ENCODE results near the gene GRM8.

GRM8 gene

DNA sequence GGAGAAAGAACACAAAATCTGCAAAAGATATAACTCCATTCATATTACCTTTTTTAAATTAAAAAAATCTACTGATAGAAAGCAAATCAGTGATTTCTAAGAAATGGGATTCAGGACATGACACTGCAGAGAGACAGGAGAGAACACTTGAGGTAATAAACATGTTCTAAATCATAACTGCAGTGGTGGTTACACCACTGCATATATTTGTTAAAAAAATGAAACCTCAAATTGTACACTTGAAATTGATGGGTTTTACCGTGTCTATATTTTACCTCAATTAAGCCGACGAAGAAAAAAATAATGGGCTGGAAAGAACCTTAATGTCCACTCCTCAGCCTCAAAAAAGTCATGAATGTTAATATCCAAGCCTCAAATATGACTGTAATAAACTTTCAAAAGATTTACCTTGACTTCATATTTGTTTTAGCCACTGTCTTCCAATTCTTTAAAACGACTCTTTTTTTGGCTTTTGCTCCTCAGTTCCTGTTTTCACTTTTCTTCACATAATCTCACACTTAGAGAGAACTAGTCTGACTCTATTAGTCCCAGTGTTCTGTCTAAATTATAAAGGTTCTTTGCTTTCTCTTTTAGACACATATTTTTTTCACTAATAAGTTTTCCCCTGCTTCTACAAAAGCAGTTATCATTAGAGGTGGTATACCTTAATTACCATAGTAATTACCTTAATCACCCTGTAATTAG lies 502.4 kb downstream of the GRM8 start:
- DNase-seq (ENCODE audit: low read depth in 2 of 2, low spot score in 1 of 2), result no peak

DNA sequence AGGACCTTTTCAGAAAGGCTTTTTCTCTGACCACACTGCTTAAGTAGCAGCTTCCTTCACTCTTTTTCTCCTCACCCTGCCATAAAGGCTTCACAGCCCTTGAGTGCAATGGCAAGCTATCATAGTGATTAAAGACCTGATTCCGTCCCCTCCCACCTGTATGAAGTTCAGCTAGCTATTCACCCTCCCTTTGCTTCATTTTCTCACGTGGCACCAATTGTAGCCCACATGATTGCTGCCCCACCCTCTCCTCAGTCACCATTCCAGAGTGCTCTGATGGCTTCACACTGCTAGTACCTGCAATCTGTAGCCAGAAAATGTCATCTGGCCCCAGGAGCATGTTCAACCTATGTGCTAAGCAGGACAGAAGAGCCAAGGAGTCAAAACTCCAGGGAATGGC lies 523.8 kb downstream of the GRM8 start:
- DNase-seq (ENCODE audit: low read depth in 2 of 2, low spot score in 1 of 2), result no peak

DNA sequence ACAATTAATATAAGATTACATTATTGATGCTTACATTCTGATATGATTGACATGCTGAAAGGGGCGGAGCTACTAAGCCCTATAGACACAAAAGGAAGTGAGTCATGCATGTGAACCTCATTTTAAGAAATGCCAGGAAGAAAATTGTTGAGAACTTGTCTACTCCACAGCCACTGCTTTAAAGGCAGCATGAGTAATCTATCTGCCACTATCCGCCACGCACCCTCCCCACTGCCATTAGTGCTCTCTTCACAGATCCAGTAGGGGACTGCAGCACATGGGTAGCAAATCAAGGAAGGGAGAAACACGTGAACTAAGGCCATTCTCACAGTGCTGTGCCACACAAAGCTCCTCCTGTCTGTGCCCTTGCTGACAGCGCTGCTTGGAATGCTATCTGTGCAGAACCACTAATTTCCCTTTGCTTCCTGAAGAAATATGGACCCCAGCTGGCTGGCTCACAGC lies 524.8 kb downstream of the GRM8 start:
- no peak for DNase-seq (ENCODE audit: low read depth in 2 of 2, low spot score in 1 of 2)

DNA sequence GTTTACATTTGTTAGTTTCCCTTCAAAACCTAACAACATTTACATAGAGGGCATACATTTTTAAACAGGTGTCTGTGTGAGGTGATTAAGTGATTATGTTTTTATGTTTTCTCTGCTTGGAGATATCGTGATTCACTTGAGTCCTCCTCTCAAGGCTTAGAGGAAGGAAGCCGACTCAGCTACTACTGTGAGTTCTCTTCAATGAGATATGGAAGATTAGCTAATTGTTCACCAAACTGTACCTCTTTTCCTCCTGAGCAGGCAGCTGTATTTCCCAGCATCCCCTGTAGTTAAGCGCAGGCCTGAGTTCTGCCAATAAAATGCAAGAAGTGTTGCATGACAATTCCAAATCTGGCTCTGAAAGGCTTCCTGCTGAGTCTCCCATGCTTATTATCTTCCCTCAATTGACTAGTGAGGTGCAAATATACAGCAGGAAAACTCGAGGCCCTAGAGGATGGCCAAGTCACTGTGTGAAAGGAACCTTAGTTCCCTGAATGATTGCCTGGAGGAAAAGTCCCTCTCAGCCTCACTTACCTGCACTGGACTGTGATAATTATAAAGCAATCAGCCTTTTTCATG lies 528.7 kb downstream of the GRM8 start:
- no peak for DNase-seq (ENCODE audit: low read depth in 2 of 2, low spot score in 1 of 2)

DNA sequence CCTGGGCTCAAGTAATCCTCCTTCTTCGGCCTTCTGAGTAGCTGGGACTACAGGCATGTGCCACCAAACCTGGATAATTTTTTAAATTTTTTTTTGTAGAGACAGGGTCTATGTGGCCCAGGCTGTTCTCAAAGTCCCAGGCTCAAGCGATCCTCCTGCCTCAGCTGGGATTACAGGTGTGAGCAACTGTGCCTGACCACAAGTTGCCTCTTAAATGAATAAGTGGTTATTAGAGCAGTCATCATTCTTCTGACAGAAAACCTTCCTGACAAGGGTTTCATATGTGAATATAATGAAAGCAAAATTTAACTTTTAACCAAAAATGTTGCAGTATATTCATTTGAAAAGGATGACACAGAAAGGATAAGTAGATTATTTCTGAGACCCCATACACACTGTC lies 532.5 kb downstream of the GRM8 start:
- DNase-seq (ENCODE audit: low read depth in 2 of 2, low spot score in 1 of 2), result no peak

DNA sequence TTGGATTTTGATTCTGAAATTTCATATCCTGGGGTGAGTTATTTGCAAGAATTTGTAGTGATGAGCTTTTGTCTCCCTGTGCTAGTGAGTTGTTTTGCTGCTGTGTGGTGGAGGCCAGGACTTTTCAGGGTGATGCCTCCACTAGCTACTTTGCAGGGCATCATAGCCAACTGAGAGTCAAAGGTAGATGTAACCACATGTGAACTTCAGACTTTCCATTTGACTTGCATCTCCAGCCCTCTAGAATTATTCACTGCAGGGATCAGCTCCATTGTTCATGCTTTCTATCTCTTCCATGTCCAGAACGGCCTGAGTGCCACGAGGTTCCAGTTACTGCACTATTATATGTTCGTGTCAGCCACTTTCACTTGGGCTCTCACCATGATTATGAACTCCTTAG lies 534.3 kb downstream of the GRM8 start:
- no peak for DNase-seq (ENCODE audit: low read depth in 2 of 2, low spot score in 1 of 2)

DNA sequence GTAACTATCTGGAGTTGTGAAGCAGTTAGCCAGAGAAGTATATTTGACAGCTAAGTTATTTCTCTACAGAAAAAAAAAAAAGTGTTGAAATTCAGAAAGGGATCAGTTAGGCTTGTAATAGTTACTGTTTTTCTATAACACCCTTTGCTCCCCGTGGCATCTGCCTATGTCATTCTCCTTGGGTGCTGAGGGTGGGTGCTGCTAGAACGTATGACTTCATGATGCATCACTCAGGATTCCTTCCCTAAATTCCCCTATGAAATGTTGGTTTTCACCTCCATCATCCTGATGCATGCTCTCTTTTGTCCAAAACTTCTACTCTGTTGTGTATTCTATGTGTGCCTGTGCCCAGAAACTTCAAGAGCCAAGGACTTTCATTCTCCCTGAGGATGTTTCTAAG lies 536.4 kb downstream of the GRM8 start:
- no peak for DNase-seq (ENCODE audit: low read depth in 2 of 2, low spot score in 1 of 2)

DNA sequence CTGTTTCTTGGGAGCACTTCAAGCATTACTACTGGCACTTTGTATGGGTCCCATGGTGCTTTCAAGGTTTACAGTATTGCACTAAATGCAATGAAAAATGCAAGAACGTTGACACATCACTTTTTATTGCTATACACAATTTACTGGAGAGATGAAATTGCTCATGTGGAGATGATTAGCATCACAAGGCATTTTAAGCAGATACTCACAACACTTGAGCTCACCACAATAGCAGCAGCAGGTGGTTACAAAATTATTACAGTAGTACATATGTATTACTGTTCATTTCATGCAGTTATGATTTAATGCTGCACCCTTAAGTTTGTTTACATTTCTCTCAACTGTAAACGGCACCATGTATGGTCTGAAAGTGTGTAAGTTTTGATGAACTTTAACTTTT lies 537.7 kb downstream of the GRM8 start:
- no peak for DNase-seq (ENCODE audit: low read depth in 2 of 2, low spot score in 1 of 2)

DNA sequence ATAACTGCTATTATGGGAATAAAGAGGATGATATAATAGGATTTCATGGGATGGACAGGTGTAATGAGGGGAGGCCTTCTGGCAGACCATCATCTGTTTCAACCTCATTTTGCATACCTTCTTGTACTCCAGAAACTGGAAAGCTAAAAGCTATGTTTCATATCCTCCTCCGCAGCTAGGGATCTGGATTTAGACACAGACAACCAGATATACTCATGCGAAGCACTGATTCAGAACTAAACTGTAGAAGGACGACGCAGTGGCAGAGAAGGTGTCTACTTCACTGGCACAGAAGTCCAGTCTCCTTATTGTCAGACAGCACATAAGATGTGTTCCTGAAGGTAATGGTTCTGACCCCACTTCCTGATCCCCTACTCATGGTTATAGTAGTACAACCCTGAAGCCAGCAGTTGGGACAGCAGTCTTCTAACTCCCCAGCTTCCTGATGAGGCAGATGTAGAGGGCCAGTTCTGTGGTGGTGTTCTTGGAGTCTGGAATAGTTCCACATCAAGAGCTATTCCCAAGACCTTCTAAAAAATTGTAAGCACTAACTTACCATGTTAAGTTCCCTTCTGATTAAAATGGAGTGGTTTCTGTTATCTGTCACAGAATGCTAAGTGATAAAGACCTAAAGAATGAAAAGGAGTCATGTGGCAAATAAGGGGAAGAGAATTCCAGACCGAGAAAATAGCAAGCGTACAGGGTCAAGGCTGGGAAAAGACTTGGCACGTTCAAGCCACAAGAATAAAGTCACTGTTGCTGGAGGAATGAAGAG lies 550.3 kb downstream of the GRM8 start:
- DNase-seq (ENCODE audit: low read depth in 2 of 2, low spot score in 1 of 2), result no peak

DNA sequence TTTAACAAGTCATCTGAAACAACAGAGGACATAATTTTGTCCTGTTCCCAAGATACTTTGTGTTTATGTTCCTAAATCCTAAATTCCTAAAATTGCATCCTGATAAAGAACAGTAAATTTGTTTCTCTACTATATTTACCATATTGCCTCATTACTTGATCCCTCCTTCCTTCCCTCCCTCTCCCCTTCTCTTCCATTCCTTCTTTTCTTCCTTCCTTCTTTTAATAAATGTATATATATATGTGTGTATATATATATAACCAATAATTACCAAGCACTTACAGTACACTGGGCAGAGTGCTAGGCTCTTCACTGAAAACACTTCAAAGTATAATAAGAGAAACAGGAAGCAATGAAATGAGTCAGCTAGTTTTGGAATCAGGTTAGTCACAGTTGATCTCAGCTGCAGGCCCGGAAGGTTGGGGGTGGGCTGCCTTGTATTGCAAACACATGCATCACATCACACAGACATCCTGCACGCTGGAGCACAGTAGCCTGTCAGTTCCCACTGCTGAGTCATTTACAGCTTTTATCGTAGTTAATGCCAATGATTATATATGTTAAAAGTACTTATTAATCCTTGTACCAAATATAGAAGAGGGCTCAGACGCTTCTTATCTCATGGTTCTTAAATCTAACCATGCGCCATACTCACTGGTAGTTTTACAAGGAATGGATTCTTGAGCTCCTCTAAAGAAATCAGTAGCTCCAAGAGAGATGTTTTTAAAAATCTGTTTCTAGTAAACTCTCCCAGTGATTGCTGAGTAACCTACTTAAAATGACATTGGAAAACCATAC lies 551.7 kb downstream of the GRM8 start:
- no peak for DNase-seq (ENCODE audit: low read depth in 2 of 2, low spot score in 1 of 2)

DNA sequence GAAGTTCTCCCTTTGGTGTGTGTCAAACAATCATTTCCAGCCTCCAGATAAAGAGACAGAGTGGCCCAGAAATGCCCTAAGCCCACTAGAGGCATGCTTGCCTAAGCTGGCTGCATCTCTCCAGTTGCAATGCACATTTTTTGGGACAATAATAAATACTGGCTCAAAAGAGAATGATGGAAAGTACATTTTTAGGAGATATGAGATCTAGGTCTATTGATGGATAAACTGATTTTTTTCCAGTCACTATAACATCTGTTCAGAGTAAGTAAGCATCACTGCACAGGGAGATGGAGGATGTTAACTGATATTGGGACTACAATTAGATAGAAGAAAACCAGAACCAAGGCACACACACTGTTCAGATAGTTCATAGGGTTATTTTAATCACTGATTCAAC lies 553.0 kb downstream of the GRM8 start:
- DNase-seq (ENCODE audit: low read depth in 2 of 2, low spot score in 1 of 2), result no peak

DNA sequence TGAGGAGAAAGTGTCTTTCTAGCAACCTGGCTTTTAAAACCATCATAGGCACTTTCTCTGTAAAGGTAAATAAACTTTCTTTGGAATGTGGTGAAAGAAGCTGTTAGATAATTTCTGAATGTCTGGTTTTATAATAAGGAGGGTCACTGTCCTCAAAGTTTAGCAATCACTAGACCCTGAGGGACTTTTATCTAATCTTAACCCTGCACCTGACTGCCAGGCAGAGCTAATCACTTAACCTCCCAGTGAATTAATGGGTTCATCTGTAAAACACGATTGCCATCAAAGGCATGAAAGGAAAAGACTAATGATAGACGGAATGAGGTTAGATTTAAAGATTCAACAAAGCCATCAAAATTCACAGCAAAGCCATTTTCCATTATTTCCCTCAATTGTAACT lies 553.8 kb downstream of the GRM8 start:
- DNase-seq (ENCODE audit: low read depth in 2 of 2, low spot score in 1 of 2), result no peak

DNA sequence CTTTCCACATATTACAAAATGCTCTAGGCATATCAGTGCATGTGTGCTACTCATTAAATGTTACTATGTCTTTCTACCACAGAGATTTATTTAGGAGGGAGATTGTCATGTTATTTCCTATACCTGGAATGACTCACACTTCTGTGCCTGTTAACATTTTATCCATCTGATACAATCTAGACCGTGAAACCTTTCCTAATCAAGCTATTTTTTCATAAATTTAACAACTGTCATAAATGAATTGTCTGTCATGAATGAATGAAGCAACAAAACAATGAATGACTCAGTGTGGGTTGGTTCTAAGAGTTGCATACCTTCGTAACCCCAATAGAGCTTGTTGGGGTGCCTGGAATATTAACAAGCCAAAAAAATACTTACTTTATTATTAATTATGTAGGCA lies 554.3 kb downstream of the GRM8 start:
- no peak for DNase-seq (ENCODE audit: low read depth in 2 of 2, low spot score in 1 of 2)

DNA sequence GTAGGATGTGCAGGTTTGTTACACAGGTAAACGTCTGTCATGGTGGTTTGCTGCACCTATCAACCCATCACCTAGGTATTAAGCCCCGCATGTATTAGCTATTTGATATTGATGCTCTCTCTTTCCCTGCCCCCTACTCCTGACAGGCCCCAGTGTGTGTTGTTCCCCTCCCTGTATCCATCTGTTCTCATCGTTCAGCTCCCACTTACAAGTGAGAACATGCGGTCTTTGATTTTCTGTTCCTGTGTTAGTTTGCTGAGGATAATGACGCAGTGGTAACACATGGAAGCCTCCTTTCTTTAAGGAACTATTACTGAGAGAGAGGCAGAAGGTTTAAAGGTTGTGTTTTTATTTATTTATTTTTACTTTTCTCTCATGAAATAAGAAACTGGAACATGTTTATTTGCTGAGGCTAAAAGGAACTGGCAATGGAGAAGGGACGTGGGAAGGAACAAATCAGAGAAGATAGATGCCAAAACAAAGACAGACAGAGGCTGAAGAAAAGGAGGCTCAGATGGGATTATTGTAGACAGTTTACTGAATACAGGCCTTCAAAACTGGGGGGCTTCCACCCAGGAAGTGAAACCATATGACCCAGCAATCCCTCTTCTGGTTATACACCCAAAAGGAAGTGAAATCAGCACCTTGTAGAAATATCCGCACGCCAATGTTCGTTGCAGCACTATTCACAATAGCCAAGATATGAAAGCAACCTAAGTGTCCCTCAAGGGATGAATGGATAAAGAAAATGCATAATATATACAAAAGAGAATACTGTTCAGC lies 556.3 kb downstream of the GRM8 start:
- DNase-seq (ENCODE audit: low read depth in 2 of 2, low spot score in 1 of 2), result no peak

DNA sequence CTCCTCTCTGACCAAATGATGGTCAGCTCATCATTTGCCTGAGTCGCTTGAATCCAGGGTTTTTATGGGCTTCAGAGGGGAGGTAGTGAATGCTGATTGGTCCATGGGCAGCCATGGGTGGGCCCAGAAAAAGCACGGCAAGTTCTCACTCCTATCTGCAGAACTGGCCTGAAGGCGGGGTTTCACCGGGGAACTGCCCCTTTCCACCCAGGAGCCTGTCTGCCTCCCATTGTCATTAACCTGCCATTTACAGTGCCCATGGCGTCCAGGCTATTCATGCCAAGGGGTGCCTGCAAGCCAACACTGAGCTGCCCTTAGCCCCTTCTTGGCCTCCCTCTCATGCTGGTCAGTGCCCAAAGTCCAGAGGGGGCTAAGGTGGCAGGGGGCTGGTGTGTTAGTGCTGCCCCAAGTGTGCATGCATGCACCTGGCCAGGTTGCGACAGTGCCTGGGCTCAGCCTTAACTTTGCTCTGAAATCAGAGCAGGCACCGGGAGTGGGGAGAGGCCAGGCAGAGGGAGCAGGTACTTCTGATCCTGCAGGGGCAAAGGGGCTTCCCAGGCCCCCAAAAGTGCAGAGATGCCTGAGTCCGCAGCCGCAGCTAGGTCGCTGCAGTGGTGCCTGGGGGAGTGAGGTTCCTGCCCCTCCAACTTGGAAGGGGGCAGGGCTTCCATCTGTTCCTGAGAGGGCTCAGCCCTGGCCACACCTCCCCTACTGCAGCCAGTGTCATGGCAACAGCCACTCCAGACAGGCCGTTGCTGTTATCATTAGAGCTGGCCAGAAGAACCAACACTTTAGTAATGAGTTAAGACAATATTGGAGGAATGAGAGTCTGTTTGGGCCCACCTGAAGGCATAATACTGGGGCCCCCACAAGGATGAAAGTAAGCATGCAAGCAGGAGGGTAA lies 561.6 kb downstream of the GRM8 start:
- no peak for DNase-seq (ENCODE audit: low read depth in 2 of 2, low spot score in 1 of 2)

DNA sequence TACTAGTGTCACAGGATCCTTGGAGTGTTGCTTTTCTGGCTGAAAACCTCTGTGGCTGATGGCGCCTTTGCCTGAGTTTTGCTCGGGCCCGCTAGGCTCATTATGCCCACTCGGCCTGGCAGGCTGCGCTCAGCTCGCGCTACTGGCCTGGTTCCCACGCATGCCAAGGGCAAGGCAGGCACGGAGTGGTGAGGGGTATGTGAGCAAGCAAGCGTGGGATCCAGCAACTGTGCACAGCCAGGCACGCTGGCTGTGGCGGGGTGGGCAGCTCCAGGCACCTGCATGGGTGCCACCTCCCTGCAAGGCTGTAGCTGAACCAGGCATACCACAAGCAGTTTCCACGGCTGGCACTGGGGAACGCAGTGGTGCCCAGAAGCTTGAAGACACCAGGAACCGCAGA lies 562.6 kb downstream of the GRM8 start:
- DNase-seq (ENCODE audit: low read depth in 2 of 2, low spot score in 1 of 2), result no peak

DNA sequence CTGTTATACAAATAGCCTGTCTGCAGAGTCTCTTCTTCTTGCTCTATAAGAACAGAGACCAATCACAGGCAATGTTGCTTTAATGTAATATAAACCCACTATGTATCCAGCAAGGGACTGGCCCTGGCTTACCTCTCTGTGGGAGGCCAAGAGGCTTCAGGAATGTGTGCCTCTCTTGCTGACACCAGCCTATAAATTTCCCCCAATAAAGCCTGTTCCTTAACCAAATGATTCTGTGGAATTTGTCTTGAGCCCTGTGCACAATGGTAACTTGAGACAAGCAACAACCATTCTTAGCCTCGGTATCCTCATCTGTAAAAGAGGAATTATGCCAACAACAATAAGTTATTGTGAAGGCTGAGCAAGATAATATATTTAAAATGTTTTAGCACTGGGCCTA lies 563.7 kb downstream of the GRM8 start:
- DNase-seq (ENCODE audit: low read depth in 2 of 2, low spot score in 1 of 2), result no peak

DNA sequence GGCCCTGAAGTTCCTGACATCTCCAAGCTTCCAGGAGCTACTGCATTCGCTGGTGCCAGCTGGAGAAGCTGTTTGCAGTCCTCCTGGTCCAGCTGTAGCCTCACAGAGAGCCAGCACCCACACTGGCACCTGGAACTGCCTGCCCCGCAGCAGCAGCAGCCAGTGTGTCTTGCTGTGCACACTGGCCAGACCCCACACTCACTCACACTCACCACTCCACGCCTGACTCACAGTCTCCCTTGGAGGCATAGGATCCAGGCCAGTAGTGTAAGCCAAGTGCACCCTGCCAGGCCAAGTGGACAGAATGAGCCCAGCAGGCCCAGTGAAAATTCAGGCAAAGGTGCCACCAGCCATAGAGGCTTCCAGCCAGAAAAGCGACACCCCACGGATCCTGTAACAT lies 566.3 kb downstream of the GRM8 start:
- no peak for DNase-seq (ENCODE audit: low read depth in 2 of 2, low spot score in 1 of 2)

DNA sequence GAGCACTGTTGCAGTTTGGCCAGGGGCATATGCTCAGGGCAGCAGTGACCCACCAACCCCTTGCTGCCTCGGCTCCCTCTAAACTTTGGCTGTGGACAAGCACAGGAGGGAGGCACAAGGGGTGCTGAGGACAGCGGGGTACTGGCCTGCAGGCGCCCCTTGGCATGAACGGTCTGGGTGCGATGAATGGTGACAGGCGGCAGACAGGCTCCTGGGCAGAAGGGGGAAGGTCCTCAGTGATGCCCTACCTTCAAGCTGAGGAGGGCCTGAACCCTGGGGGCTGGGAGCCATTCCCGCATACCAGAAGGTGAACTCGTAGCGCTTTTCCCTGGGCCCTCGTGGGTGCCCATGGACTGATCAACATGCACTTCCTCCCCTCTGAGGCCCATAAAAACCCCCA lies 567.1 kb downstream of the GRM8 start:
- DNase-seq (ENCODE audit: low read depth in 2 of 2, low spot score in 1 of 2), result no peak

DNA sequence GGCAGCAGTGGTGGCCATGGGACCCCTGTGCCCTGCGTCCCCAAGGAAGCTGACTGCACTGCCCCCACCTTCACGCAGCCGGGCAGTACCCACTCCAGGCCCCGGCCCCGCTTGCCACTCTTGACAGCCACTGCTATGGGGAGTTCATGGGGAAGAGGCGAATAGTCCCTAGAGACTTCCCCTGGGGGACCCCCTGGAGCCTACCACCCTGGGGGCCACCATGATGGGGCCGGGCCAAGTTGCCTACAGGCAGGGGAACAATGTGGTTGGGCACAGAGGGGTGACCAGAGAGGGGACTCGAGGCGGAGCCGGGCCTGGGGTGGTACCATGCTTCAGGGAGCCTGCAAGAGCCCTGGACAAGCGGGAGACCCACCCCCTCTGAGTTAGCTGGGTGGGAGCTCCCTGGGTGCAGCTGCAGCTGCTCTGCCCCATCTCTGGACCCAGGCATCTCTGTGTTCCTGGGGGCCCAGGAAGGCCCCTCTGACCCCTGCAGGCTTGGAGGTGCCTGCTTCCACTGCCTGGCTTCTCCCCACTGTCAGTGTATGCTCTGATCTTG lies 567.6 kb downstream of the GRM8 start:
- DNase-seq (ENCODE audit: low read depth in 2 of 2, low spot score in 1 of 2), result no peak

Measured in stimulated activated CD8-positive, alpha-beta memory T cell treated with anti-CD3 and anti-CD28 coated beads, Interleukin-4, amount 100 ng/mL, for 1 hour (primary cell).